ENCODE data around the gene B9D2.

B9D2 gene

GRCh38 chr19:41325947-41326706 lies 37.8 kb downstream of the B9D2 start:
- H3K4me3 ChIP-seq (ENCODE audit: low read depth, low read length) = no peak overlapping the region
- DNase-seq (ENCODE audit: low read depth) = no peak
- no peak for TF ChIP-seq CTCF (IDR thresholded peaks at IDR 0.05; ENCODE audit: low read depth, low read length, missing control alignments)
- in situ Hi-C loops (cut with HindIII; ENCODE audit: low sequenced_read_pairs) = no loop called here

- H3K4me3 ChIP-seq (ENCODE audit: low read depth, low read length) = no peak overlapping the region
- in situ Hi-C loops (cut with HindIII; ENCODE audit: low sequenced_read_pairs) = no loop called here
- DNase-seq (ENCODE audit: low read depth) = no peak
- no peak for TF ChIP-seq CTCF (IDR thresholded peaks at IDR 0.05; ENCODE audit: low read depth, low read length, missing control alignments)
Observed at GRCh38 chr19:41325640-41325946, 38.4 kb downstream of the B9D2 start.

GRCh38 chr19:41324921-41325639 lies 38.9 kb downstream of the B9D2 start:
- no peak for DNase-seq (ENCODE audit: low read depth)
- TF ChIP-seq CTCF (IDR thresholded peaks at IDR 0.05; ENCODE audit: low read depth, low read length, missing control alignments) = no peak
- H3K4me3 ChIP-seq (ENCODE audit: low read depth, low read length) = no peak overlapping the region
- in situ Hi-C loops (cut with HindIII; ENCODE audit: low sequenced_read_pairs) = no loop called here

- in situ Hi-C loops (cut with HindIII; ENCODE audit: low sequenced_read_pairs) = no loop called here
- DNase-seq (ENCODE audit: low read depth) = no peak
- no peak overlapping the region for H3K4me3 ChIP-seq (ENCODE audit: low read depth, low read length)
- no peak for TF ChIP-seq CTCF (IDR thresholded peaks at IDR 0.05; ENCODE audit: low read depth, low read length, missing control alignments)
Observed at GRCh38 chr19:41324231-41324702, 39.7 kb downstream of the B9D2 start.

GRCh38 chr19:41323430-41324125 lies 40.4 kb downstream of the B9D2 start:
- peak; percentile 96 for DNase-seq (ENCODE audit: low read depth)
- TF ChIP-seq CTCF (IDR thresholded peaks at IDR 0.05; ENCODE audit: low read depth, low read length, missing control alignments) = no peak
- in situ Hi-C loops (cut with HindIII; ENCODE audit: low sequenced_read_pairs) = no loop called here

GRCh38 chr19:41323023-41323422 lies 40.9 kb downstream of the B9D2 start:
- DNase-seq (ENCODE audit: low read depth) = no peak
- TF ChIP-seq CTCF (IDR thresholded peaks at IDR 0.05; ENCODE audit: low read depth, low read length, missing control alignments) = no peak
- H3K4me3 ChIP-seq (ENCODE audit: low read depth, low read length) = no peak overlapping the region
- in situ Hi-C loops (cut with HindIII; ENCODE audit: low sequenced_read_pairs) = no loop called here

More at GRCh38 chr19:41323430-41324125, 40.4 kb downstream of the B9D2 start:
- no peak overlapping the region for H3K4me3 ChIP-seq (ENCODE audit: low read depth, low read length)
